Nephron progenitor cell (in vitro differentiated cells): Measurements from ENCODE around the gene NLGN1.

ENCODE experiments used
- DNase-seq: peaks from one replicate; pipeline ENCODE4 v3.0.0; 2021
- H3K27ac Mint-ChIP-seq: 2 replicates; pipeline ENCODE4 v1.8.0; 2021; ENCODE audit warnings: mild to moderate bottlenecking, moderate library complexity, mixed read lengths
- H3K27me3 Mint-ChIP-seq: 2 replicates; pipeline ENCODE4 v1.8.0; 2021; ENCODE audit warnings: mild to moderate bottlenecking, low read depth, mixed read lengths; ENCODE audit not compliant: poor library complexity
- H3K36me3 Mint-ChIP-seq: 2 replicates; pipeline ENCODE4 v1.8.0; 2021; ENCODE audit warnings: low read depth, mixed read lengths
- H3K4me1 Mint-ChIP-seq: 2 replicates; pipeline ENCODE4 v1.8.0; 2021; ENCODE audit warnings: mixed read lengths
- H3K4me3 Mint-ChIP-seq: 2 replicates; pipeline ENCODE4 v1.8.0; 2021; ENCODE audit warnings: mild to moderate bottlenecking, moderate library complexity, mixed read lengths
- H3K9me3 Mint-ChIP-seq: 2 replicates; pipeline ENCODE4 v1.8.0; 2021; ENCODE audit warnings: mild to moderate bottlenecking, moderate library complexity, mixed read lengths
- TF ChIP-seq, protein P1 (sequence below): fragments of 200-600 bp; sonication (generic); IDR thresholded peaks from 2 replicates; pipeline ENCODE4 v1.5.0; 2021; ENCODE audit warnings: antibody characterized with exemption

The NLGN1 gene

DNA sequence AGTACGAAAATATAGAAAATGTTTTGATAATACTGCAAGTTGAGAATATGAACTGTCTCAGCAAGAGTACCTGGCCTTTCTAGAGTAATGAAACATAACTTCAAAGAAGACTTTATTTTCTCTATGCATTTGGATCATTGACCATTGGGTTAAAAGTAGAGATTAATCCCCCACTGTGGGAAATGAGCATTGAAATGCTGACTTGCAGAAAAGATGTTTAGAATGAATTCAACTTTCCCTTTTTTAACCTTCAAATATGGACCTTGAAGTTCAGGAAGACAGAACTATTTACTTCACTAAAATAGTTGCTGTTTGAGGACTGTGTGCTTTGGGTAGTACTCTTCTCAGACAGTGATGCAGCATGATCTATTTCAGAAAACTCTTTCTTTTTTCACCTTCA, 75.7 kb downstream of the NLGN1 start:
- Mint-ChIP-seq H3K27me3 (no peaks in the 10 kb centered on the region), H3K36me3 (peaks cover 12% of the 10 kb centered on the region), H3K27ac (no peak overlapping the region), H3K9me3 (peaks cover 10% of the 10 kb centered on the region), H3K4me3 (no peak overlapping the region), H3K4me1 (peaks cover 5% of the 10 kb centered on the region)
- no peak for DNase-seq
- TF ChIP-seq, protein P1, sequence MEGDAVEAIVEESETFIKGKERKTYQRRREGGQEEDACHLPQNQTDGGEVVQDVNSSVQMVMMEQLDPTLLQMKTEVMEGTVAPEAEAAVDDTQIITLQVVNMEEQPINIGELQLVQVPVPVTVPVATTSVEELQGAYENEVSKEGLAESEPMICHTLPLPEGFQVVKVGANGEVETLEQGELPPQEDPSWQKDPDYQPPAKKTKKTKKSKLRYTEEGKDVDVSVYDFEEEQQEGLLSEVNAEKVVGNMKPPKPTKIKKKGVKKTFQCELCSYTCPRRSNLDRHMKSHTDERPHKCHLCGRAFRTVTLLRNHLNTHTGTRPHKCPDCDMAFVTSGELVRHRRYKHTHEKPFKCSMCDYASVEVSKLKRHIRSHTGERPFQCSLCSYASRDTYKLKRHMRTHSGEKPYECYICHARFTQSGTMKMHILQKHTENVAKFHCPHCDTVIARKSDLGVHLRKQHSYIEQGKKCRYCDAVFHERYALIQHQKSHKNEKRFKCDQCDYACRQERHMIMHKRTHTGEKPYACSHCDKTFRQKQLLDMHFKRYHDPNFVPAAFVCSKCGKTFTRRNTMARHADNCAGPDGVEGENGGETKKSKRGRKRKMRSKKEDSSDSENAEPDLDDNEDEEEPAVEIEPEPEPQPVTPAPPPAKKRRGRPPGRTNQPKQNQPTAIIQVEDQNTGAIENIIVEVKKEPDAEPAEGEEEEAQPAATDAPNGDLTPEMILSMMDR: no peak

DNA sequence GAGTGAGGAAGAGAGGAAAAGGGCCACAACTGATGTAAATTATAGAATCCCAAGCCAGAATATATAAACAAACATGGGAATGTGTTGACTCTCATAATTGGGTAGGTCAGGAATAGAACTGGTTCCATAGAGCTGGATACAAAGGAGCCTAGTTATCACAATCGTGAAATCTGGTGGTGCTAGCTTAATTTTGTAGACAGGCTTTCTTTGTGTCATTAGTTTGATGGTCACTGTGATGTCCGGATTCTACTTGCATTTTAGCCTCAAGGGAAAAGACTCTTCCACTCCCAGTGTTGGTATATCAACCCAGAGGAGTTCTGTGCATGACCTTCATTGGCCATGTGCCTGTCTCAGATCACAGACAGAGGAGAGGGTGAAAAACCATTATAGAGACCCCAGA, 81.8 kb downstream of the NLGN1 start:
- peaks cover 12% of the 10 kb centered on the region for H3K36me3 Mint-ChIP-seq
- TF ChIP-seq, protein P1: no peak
- H3K4me3 Mint-ChIP-seq: no peak overlapping the region
- H3K4me1 Mint-ChIP-seq: no peaks in the 10 kb centered on the region
- peaks cover 10% of the 10 kb centered on the region for H3K9me3 Mint-ChIP-seq
- DNase-seq: no peak
- H3K27me3 Mint-ChIP-seq: no peaks in the 10 kb centered on the region
- peak overlapping the region; percentile 0 for H3K27ac Mint-ChIP-seq

DNA sequence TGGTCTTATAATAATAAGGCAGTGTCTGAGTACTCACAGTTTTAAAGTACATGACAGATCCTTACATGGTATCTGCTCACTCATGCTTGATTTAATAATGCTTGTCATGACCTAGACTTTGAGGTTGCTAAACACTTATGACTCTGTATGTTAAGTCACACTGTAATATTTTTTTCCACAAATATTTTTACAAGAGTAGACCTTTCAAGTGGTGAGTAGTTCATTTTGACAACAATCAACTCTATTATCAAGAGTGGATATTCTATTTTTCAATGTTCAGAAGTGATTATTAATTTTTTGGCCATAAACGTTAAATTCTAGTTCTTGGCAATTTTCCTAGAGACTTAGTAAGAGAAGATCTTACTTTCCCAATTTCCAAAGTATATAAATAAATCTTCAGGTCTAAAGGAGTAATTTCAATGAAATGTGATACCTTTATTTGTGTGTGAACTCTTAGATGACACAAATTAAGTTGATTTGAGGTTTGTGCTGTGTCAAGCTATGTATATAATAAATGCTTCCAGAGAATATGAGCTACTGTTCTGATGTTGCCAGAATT, 104.5 kb downstream of the NLGN1 start:
- Mint-ChIP-seq H3K4me3 (no peak overlapping the region), H3K27me3 (no peaks in the 10 kb centered on the region), H3K36me3 (no peaks in the 10 kb centered on the region), H3K4me1 (no peaks in the 10 kb centered on the region), H3K27ac (no peak overlapping the region), H3K9me3 (peaks cover 6% of the 10 kb centered on the region)
- no peak for DNase-seq
- TF ChIP-seq, protein P1: no peak

DNA sequence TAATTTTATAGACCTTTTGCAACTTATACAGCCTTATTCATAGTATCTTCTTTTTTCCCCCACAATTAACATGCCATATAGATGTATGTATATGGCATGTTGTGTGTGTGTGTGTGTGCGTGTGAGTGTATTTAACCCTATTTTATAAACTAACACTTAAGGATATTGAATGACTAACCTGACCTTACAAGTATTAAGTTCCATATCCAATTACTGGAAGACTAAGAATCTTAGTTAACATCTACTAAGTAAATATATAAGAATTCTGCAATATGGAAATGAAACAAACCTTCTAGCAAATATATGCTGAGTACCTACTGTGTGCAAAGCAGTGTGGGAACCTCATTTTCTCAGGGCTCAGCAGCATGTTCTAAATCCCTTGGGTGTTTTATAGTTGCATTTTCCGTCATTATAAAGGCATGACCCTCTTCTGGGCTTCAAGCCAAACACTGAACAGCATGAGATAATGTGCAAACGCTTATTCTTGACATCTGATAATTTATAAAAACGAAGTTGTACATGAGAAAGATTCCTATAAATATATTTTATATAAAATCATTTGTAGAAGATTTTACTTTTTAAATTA, 105.5 kb downstream of the NLGN1 start:
- H3K36me3 Mint-ChIP-seq: no peaks in the 10 kb centered on the region
- H3K4me1 Mint-ChIP-seq: no peaks in the 10 kb centered on the region
- no peak overlapping the region for H3K27ac Mint-ChIP-seq
- H3K4me3 Mint-ChIP-seq: no peak overlapping the region
- DNase-seq: no peak
- TF ChIP-seq, protein P1: no peak
- peaks cover 6% of the 10 kb centered on the region for H3K9me3 Mint-ChIP-seq
- H3K27me3 Mint-ChIP-seq: no peaks in the 10 kb centered on the region

DNA sequence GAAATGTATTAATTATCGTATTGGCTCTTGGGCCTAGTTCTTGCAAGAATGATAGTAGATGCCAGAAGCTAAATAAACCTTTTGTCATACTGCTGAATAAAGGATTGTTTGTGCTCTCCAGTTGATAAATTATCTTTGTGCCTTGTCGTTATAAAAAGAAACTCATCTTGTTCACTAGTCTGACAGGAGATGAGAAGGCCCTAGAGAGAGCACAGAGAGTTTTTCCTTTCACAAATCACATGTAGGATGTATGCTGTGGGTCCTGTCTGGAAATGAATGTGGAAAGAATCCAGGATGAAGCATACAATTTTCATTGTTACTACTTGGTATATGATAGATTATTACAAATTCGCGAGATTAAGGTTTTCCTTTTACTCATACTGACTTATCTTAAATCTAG, 113.0 kb downstream of the NLGN1 start:
- H3K4me1 Mint-ChIP-seq: no peaks in the 10 kb centered on the region
- H3K27me3 Mint-ChIP-seq: no peaks in the 10 kb centered on the region
- no peak overlapping the region for H3K27ac Mint-ChIP-seq
- DNase-seq: no peak
- TF ChIP-seq, protein P1: no peak
- H3K36me3 Mint-ChIP-seq: no peaks in the 10 kb centered on the region
- no peaks in the 10 kb centered on the region for H3K9me3 Mint-ChIP-seq
- no peak overlapping the region for H3K4me3 Mint-ChIP-seq

DNA sequence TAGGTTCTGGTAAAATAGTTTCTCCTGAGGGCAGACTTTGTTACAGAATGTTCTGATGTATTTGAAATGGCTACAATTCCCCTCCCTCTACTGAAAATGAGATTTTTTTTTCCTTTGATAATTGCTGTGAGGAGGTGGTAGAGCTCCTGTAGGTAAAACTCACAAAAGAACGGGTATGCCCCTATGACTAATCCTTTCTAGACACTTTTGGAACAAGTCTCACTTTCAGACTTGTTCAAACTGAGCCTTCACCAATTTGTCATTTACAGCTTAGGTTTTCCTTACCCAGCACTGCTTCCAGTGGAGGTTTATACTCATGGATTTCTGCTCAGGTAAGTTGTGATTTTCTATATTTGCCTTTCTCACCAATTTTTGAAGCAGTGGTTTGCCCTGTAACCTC, 115.6 kb downstream of the NLGN1 start:
- DNase-seq: no peak
- Mint-ChIP-seq H3K4me3 (no peak overlapping the region), H3K36me3 (no peaks in the 10 kb centered on the region), H3K27me3 (no peaks in the 10 kb centered on the region), H3K27ac (no peak overlapping the region), H3K9me3 (no peaks in the 10 kb centered on the region), H3K4me1 (no peaks in the 10 kb centered on the region)
- TF ChIP-seq, protein P1: no peak
